Endothelial cell (in vitro differentiated cells): ENCODE results near the gene ZNF785. TPM values are rescaled to one million over a fixed set of nuclear protein-coding genes. Genes with fewer than 3 reads are reported as not detected.

Experiments used
- DNase-seq: peaks from one replicate; pipeline ENCODE4 v3.0.0; 2021; ENCODE audit warnings: low spot score
- H3K27ac Mint-ChIP-seq: one replicate; pipeline ENCODE4 v1.8.0; 2021; ENCODE audit warnings: mixed read lengths, inconsistent platforms; ENCODE audit not compliant: unreplicated experiment
- H3K27me3 Mint-ChIP-seq: one replicate; pipeline ENCODE4 v1.8.0; 2021; ENCODE audit warnings: mild to moderate bottlenecking, moderate library complexity, mixed read lengths, inconsistent platforms; ENCODE audit not compliant: unreplicated experiment
- H3K36me3 Mint-ChIP-seq: one replicate; pipeline ENCODE4 v1.8.0; 2021; ENCODE audit warnings: mild to moderate bottlenecking, low read depth, mixed read lengths, inconsistent platforms; ENCODE audit not compliant: unreplicated experiment
- H3K4me1 Mint-ChIP-seq: one replicate; pipeline ENCODE4 v1.8.0; 2021; ENCODE audit warnings: mild to moderate bottlenecking, mixed read lengths, inconsistent platforms; ENCODE audit not compliant: unreplicated experiment
- H3K4me3 Mint-ChIP-seq: one replicate; pipeline ENCODE4 v1.8.0; 2021; ENCODE audit warnings: mild to moderate bottlenecking, mixed read lengths, inconsistent platforms; ENCODE audit not compliant: unreplicated experiment
- H3K9me3 Mint-ChIP-seq: one replicate; pipeline ENCODE4 v1.8.0; 2021; ENCODE audit warnings: mixed read lengths, inconsistent platforms; ENCODE audit not compliant: unreplicated experiment
- CTCF ChIP-seq: fragments of 200-600 bp; sonication (generic); IDR thresholded peaks from one replicate; pipeline ENCODE4 v1.5.0; 2021; ENCODE audit warnings: antibody characterized with exemption; ENCODE audit not compliant: unreplicated experiment
- total RNA-seq: library from RNA; stranded (reverse); fragmentation: NEBNext Ultra II Directional; extraction: Animal tissue kit (Norgen Biotek cat#: 25700); gene quantifications from one replicate; pipeline ENCODE4 v1.2.1, GENCODE V29; 2021; ENCODE audit not compliant: unreplicated experiment

ZNF785 gene
- total RNA-seq, 1 donor from 2014 or later = 33.5 TPM

- no peak for TF ChIP-seq CTCF
- no peaks in the 10 kb centered on the region for H3K9me3 Mint-ChIP-seq
- no peak overlapping the region for H3K27ac Mint-ChIP-seq
- H3K36me3 Mint-ChIP-seq = no peaks in the 10 kb centered on the region
- H3K4me1 Mint-ChIP-seq = no peaks in the 10 kb centered on the region
- no peaks in the 10 kb centered on the region for H3K27me3 Mint-ChIP-seq
- H3K4me3 Mint-ChIP-seq = no peak overlapping the region
- no peak for DNase-seq
These were observed 38.2 kb upstream of the ZNF785 start for GRCh38 chr16:30623536-30624283.

- H3K9me3 Mint-ChIP-seq = no peaks in the 10 kb centered on the region
- no peak overlapping the region for H3K27ac Mint-ChIP-seq
- no peak for DNase-seq
- H3K4me1 Mint-ChIP-seq = peaks cover 4% of the 10 kb centered on the region
- no peak for TF ChIP-seq CTCF
- H3K4me3 Mint-ChIP-seq = no peak overlapping the region
- H3K36me3 Mint-ChIP-seq = no peaks in the 10 kb centered on the region
- H3K27me3 Mint-ChIP-seq = no peaks in the 10 kb centered on the region
These were observed 37.0 kb upstream of the ZNF785 start for GRCh38 chr16:30622455-30623032.

- no peak for TF ChIP-seq CTCF
- Mint-ChIP-seq H3K9me3 (no peaks in the 10 kb centered on the region), H3K27ac (no peak overlapping the region), H3K4me3 (no peak overlapping the region), H3K27me3 (no peaks in the 10 kb centered on the region), H3K36me3 (no peaks in the 10 kb centered on the region), H3K4me1 (peaks cover 5% of the 10 kb centered on the region)
- no peak for DNase-seq
These were observed 36.3 kb upstream of the ZNF785 start for GRCh38 chr16:30621765-30622164.

GRCh38 chr16:30620169-30620568, 34.7 kb upstream of the ZNF785 start:
- Mint-ChIP-seq H3K27ac (no peak overlapping the region), H3K4me1 (peaks cover 5% of the 10 kb centered on the region), H3K4me3 (no peak overlapping the region), H3K36me3 (no peaks in the 10 kb centered on the region), H3K9me3 (no peaks in the 10 kb centered on the region), H3K27me3 (no peaks in the 10 kb centered on the region)
- TF ChIP-seq CTCF = no peak
- DNase-seq = no peak

GRCh38 chr16:30619638-30620037, 34.1 kb upstream of the ZNF785 start:
- Mint-ChIP-seq H3K27ac (no peak overlapping the region), H3K27me3 (no peaks in the 10 kb centered on the region), H3K36me3 (no peaks in the 10 kb centered on the region), H3K4me1 (peaks cover 5% of the 10 kb centered on the region), H3K9me3 (no peaks in the 10 kb centered on the region), H3K4me3 (no peak overlapping the region)
- DNase-seq = no peak
- no peak for TF ChIP-seq CTCF
